SH-SY5Y (cell line): ENCODE measurements around the gene LAMA3.

Source experiments
- GATA2 ChIP-seq: IDR thresholded peaks from 2 replicates; pipeline ENCODE4 v1.6.1; 2011; ENCODE audit warnings: mild to moderate bottlenecking, low read depth, low read length
- GATA3 ChIP-seq: IDR thresholded peaks from 2 replicates; pipeline ENCODE4 v1.6.1; 2011; ENCODE audit warnings: low read depth, mild to moderate bottlenecking, low read length, moderate library complexity

Gene LAMA3

GRCh38 chr18:23706971-23707640 lies 17.9 kb downstream of the LAMA3 start:
- TF ChIP-seq GATA2: no peak
- no peak for TF ChIP-seq GATA3

DNA sequence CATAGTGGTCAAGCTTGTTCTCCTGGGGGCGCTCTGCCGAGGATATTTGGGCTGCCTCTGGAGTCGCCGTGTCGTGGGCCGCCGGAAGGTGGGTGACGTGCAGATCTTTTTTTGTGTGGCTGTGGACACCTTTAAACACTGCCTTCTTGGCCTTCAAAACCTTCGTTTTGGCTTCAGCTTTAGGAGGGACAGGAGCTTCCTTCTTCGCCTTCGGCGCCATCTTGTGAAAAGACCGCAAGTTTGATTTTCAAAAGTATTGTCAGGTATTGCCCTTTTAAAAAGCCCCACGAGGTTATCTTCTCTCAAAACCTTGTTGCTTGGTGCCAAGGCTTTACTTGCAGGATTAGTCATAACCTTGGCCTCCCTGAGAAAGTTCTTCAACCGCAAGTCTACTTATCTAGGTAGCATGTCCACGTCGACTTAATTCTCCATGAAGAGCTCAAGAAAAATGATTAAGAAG lies 20.8 kb downstream of the LAMA3 start:
- TF ChIP-seq GATA3: no peak
- TF ChIP-seq GATA2: no peak

- TF ChIP-seq GATA3 (no peak), GATA2 (no peak)
Measured at GRCh38 chr18:23710946-23711345, 21.7 kb downstream of the LAMA3 start.

- TF ChIP-seq GATA2: no peak
- no peak for TF ChIP-seq GATA3
Measured at GRCh38 chr18:23711426-23711825, 22.2 kb downstream of the LAMA3 start.

DNA sequence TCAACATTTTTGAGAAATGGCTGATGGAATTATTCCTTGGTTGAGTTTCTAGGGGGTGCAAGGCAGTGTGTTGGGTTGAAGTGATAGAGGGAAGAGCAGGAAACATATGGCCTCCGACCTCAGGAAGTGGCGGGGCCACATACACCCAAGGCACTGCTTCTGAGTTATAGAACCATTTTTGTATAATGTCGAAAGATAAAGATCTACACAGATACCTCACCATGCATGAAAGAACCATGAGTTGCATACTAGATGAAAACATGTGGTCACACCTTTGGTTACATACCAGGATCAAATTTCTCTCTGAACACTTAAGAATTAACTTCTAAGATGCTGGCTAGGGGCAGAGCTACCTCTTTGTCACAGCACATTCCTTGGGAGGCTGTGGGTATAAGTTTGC lies 23.2 kb downstream of the LAMA3 start:
- TF ChIP-seq GATA2 (no peak; the same call in 1 of the 2 replicates), GATA3 (no peak)

DNA sequence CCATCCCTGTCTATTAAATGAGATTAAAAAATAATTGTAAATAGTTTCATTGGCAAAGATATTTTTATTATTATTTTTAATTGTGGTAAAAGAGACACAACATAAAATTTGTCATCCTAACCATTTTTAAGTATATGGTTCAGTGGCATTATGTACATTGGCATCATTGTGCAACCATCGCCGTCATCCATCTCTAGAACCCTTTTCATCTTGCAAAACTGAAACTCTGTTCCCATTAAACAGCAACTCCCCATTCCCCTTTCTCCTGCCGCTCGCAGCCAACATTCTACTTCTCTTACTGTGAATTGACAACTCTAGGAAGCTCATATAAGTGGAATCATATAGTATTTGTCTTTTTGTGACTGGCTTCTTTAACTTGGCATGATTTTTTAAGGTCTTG lies 25.3 kb downstream of the LAMA3 start:
- TF ChIP-seq GATA3 (no peak), GATA2 (no peak)

GRCh38 chr18:23716516-23716915 lies 27.3 kb downstream of the LAMA3 start:
- no peak for TF ChIP-seq GATA3
- no peak for TF ChIP-seq GATA2

DNA sequence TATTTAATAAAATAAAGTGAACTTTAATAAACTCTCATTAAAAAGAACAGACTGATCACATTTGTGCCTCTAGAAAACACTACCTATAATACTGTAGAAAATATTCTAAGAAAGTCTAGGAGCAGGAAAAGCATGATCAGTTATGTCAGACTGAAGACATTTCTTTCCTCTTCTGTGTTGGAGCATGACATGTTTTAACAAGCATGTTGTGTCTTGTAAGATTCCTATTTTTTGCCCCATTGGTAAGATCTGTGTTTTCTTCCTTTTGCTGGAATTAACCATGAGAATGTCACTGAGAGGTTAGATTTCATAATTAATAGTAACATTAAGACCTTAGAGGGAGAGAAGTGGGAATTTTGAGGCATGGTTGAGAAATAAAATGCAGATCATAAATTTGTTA lies 27.7 kb downstream of the LAMA3 start:
- no peak for TF ChIP-seq GATA2

GRCh38 chr18:23718243-23718720 lies 29.0 kb downstream of the LAMA3 start:
- TF ChIP-seq GATA3 (no peak), GATA2 (no peak)

- TF ChIP-seq GATA2 (no peak), GATA3 (no peak)
Measured at GRCh38 chr18:23718731-23719130, 29.5 kb downstream of the LAMA3 start.

- no peak for TF ChIP-seq GATA3
- TF ChIP-seq GATA2: no peak
Measured at GRCh38 chr18:23719634-23720201, 30.5 kb downstream of the LAMA3 start.

DNA sequence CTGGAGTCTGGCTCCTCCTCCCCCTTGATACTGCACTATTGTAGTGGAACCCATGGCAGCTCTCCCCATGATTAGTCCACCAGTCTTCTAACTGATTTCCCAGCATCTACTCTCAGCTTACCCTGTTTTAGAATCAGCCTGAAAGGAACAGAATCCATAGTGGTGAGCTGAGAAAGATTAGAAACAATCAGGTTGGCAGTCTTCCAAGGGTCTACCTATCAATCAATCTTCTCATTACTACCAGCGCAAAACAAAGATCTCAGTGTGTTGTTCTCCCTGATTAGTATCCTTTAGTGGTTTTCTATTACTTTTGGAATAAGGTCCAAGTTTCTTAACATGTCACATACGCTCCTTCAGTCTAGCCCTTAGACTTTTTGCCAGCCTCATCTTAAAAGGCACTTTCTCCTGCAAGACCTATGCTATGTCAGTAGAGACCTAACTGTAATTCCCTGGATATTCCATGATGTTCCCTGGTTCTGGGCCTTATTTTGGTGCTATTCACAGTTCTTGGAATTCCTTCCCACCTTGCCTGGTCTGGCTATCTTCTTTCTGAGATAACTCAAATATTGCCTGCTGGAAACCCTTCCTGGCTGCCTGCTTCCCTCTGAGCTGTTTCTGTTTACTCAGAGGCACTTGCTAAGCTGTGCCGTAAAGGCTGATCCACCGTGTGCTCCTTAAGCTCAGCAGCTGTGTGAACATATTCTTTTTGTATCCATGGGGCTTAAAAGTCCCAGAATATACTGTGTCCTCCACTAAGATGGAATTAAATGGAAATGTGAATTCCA lies 32.6 kb downstream of the LAMA3 start:
- TF ChIP-seq GATA2: no peak
- TF ChIP-seq GATA3: no peak

DNA sequence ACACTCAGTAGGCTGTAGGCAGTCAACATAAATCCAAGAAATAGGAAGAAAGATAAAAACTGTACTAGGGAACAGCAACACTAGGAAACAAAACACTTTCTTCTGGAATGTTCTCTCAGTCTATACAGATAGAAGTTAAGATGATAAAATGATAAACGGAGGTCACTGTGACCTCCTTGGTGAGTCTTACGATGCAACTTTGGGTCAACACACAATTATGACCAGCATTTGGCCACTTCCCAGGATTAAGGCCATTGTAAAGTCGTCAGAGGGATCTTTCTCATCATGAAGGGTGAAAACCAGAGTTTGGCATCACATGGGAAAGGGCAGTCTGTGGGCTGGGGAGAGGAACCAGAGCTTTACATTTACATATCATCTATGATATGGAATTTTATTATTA lies 33.4 kb downstream of the LAMA3 start:
- TF ChIP-seq GATA3: no peak
- no peak for TF ChIP-seq GATA2

DNA sequence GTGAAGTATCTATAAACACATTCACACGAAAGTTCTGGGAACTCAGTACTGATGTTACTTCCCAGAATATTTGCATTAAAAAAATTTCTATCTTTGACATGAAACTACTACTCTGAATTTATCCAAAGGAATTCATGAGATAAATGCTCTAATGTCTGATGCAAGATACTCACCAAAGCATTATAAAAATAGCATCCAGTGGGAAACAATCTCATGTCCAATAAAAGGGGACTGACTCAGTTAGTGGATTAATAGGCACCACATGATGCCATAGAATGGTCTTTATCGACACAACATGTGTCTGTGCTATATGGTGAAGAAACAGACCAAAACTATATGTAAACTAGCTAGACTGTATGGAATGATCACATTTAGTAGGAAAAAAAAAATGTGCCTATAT lies 33.9 kb downstream of the LAMA3 start:
- TF ChIP-seq GATA2 (no peak), GATA3 (no peak)

GRCh38 chr18:23724681-23725080 lies 35.4 kb downstream of the LAMA3 start:
- TF ChIP-seq GATA2: no peak
- TF ChIP-seq GATA3: no peak
